K562 (cell line): ENCODE results near the gene STK16. TPM values are rescaled to one million over a fixed set of nuclear protein-coding genes. Genes with fewer than 3 reads are reported as not detected.
A peak's percentile ranks its signal among the peaks of the same experiment; 100 is the strongest.

ENCODE experiments used
- ATAC-seq: fragments of 200-7000 bp; cut with Tn5 transposase; 3 replicates; pipeline ENCODE4 v1.9.1; 2020; ENCODE audit warnings: moderate library complexity
- BruUV-seq: library from RNA; stranded (reverse); fragments of 400-500 nt; replicated peaks from 2 replicates; lab custom pipeline; 2021; lab: Mats Ljungman, UMichigan
- CTCF ChIA-PET: fragments of 300-600 bp; formaldehyde crosslinking; extraction: SDS; loops from one replicate; lab custom pipeline; 2021; ENCODE audit warnings: low intra/inter-chr PET ratio; lab: Yijun Ruan, JAX
- POLR2A ChIA-PET: fragments of 300-600, 350-650 bp; sonication (Branson Sonifier 250); formaldehyde crosslinking; extraction: SDS; loops from one replicate; lab custom pipeline; 2021; ENCODE audit warnings: antibody characterized with exemption, inconsistent platforms; lab: Yijun Ruan, JAX
- DNase-seq, 4 experiments: peaks; one replicate each; pipeline versions ENCODE4 v3.0.0 to v3.0.0-alpha.2; 2011 to 2018; ENCODE audit warnings: low spot score in 3 of 4, mixed read lengths in 3 of 4; ENCODE audit errors: extremely low read depth in 1 of 4
- FAIRE-seq: peaks from 2 replicates; lab custom pipeline; 2011; peaks lifted over from hg19 to GRCh38; lab: Jason Lieb, UNC
- H2AFZ ChIP-seq: 2 replicates; pipeline ENCODE4 v1.6.0; 2011; ENCODE audit warnings: low read depth, low read length, control low read depth, inconsistent platforms
- H3K27ac ChIP-seq: fragments of 200-600 bp; 3 replicates; pipeline ENCODE4 v1.8.0; 2011; ENCODE audit warnings: low read depth, mild to moderate bottlenecking, control low read depth, inconsistent platforms, low read length, moderate library complexity, mixed read lengths; ENCODE audit errors: extremely low read depth
- H3K27me3 ChIP-seq, 2 experiments: fragments of 300-600 bp in 1 of 2; 2 replicates in 1 of 2; 3 replicates in 1 of 2; pipeline versions ENCODE4 v1.6.0 to v1.8.0; 2011; ENCODE audit warnings: inconsistent platforms in 2 of 2, low read length in 2 of 2, mild to moderate bottlenecking in 1 of 2, mixed read lengths in 1 of 2, moderate library complexity in 1 of 2; ENCODE audit not compliant: control insufficient read depth in 2 of 2, insufficient read depth in 2 of 2
- H3K36me3 ChIP-seq: fragments of 300-600 bp; 3 replicates; pipeline ENCODE4 v1.8.0; 2011; ENCODE audit warnings: mild to moderate bottlenecking, low read length, inconsistent platforms; ENCODE audit not compliant: control insufficient read depth, insufficient read depth
- H3K4me1 ChIP-seq, 2 experiments: fragments of 200-600 bp in 1 of 2; replicated peaks in 1 of 2; 2 replicates in 1 of 2; 3 replicates in 1 of 2; pipeline versions ENCODE4 v1.5.1 to v1.8.0; 2011; ENCODE audit warnings: inconsistent platforms in 2 of 2, low read length in 2 of 2, mild to moderate bottlenecking in 1 of 2, mixed read lengths in 1 of 2, moderate library complexity in 1 of 2; ENCODE audit not compliant: control insufficient read depth in 2 of 2, insufficient read depth in 2 of 2
- H3K4me2 ChIP-seq: 2 replicates; pipeline ENCODE4 v1.6.1; 2011; ENCODE audit warnings: low read length, control low read depth, inconsistent platforms, mixed read lengths; ENCODE audit not compliant: insufficient read depth
- H3K4me3 ChIP-seq: fragments of 200-600 bp; sonication (generic), shearing (Covaris generic); 2 replicates; pipeline ENCODE4 v1.5.1; 2016; ENCODE audit warnings: control low read depth, inconsistent platforms
- H3K79me2 ChIP-seq: fragments of 200-600 bp; 3 replicates; pipeline ENCODE4 v1.8.0; 2011; ENCODE audit warnings: low read length, inconsistent platforms; ENCODE audit not compliant: control insufficient read depth, insufficient read depth
- H3K9ac ChIP-seq, 2 experiments: 2 replicates each; pipeline versions ENCODE4 v1.6.0 to v1.6.1; 2011; ENCODE audit warnings: low read depth in 2 of 2, low read length in 2 of 2, control low read depth in 1 of 2, inconsistent platforms in 1 of 2, mild to moderate bottlenecking in 1 of 2, mixed read lengths in 1 of 2; ENCODE audit not compliant: insufficient read depth in 1 of 2
- H3K9me1 ChIP-seq: one replicate; pipeline ENCODE4 v1.6.0; 2011; ENCODE audit warnings: inconsistent platforms, mild to moderate bottlenecking, low read length, moderate library complexity; ENCODE audit not compliant: control insufficient read depth, insufficient read depth
- H3K9me3 ChIP-seq: replicated peaks from 2 replicates; pipeline ENCODE4 v1.5.1; 2011; ENCODE audit warnings: low read depth, low read length, inconsistent platforms; ENCODE audit not compliant: control insufficient read depth, insufficient read depth
- H4K20me1 ChIP-seq: replicated peaks from 2 replicates; pipeline ENCODE4 v1.6.1; 2011; ENCODE audit warnings: low read length, inconsistent platforms, mixed read lengths; ENCODE audit not compliant: control insufficient read depth, insufficient read depth
- FOSL1 ChIP-seq: fragments of 200-800 bp; sonication (Bioruptor generic); conservative IDR thresholded peaks from 2 replicates; pipeline ENCODE4 v1.6.1; 2016; ENCODE audit warnings: missing genetic modification characterization, missing compliant biosample characterization
- ILF3 ChIP-seq: fragments of 450-650 bp; IDR thresholded peaks from 2 replicates; pipeline ENCODE4 v1.6.1; 2018; ENCODE audit warnings: antibody characterized with exemption, mild to moderate bottlenecking, moderate library complexity, borderline replicate concordance
- KLF6 ChIP-seq: fragments of 250-450 bp; sonication (Bioruptor Pico); IDR thresholded peaks from 2 replicates; pipeline ENCODE4 v1.4.0; 2020; ENCODE audit warnings: mild to moderate bottlenecking, moderate library complexity, borderline replicate concordance
- L3MBTL2 ChIP-seq: fragments of 450-650 bp; IDR thresholded peaks from 2 replicates; pipeline ENCODE4 v1.6.1; 2016; ENCODE audit warnings: mild to moderate bottlenecking, moderate library complexity
- MECOM ChIP-seq: fragments of 250-450 bp; sonication (Bioruptor Pico); IDR thresholded peaks from 2 replicates; pipeline ENCODE4 v1.8.0; 2022; ENCODE audit warnings: inconsistent platforms
- ZNF551 ChIP-seq: fragments of 250-450 bp; sonication (Bioruptor Pico); IDR thresholded peaks from 2 replicates; pipeline ENCODE4 v1.5.0; 2021; ENCODE audit warnings: mild to moderate bottlenecking, moderate library complexity
- WGBS: fragments of 100-300 bp; shearing (Covaris generic); methylation state at CpG from one replicate; pipeline ENCODE4 v1.1.6; 2016; ENCODE audit warnings: low coverage, mixed read lengths; ENCODE audit not compliant: insufficient coverage; ENCODE audit errors: missing lambda C conversion rate; 5-methylcytosine and 5-hydroxymethylcytosine counted together
- in situ Hi-C: fragments of 300-500 bp; cut with MboI; formaldehyde crosslinking; loops from 4 replicates; pipeline ENCODE4 v1.15.0; 2018; ENCODE audit warnings: inconsistent platforms, mixed read lengths
- intact Hi-C: fragments of 100-400 bp; cut with micrococcal nuclease; formaldehyde crosslinking; loops from 2 replicates; pipeline ENCODE4 v1.14.2; 2022
- polyA plus RNA-seq, 8 experiments: library from polyadenylated mRNA; depleted of rRNA in 4 of 8; stranded (reverse) in 5 of 8; unstranded in 3 of 8; fragments of >200 nt; fragmentation: Nextera tagmentation in 2 of 8; fragmentation: Illumina TruSeq in 1 of 8; extraction: Ambion mirVana in 2 of 8; extraction: Trizol in 1 of 8; gene quantifications; 2 replicates each; pipeline versions ENCODE4 v1.2.1 to v1.2.3, GENCODE V29; 2011 to 2014; ENCODE audit warnings: inconsistent platforms in 1 of 8, missing spikeins in 1 of 8
- total RNA-seq, 7 experiments: library from RNA; depleted of rRNA in 6 of 7; stranded (reverse); fragments of >200 nt in 6 of 7; fragmentation: Illumina TruSeq in 2 of 7; extraction: Trizol in 2 of 7; gene quantifications; 2 replicates each; pipeline versions ENCODE4 v1.2.1 to v1.2.3, GENCODE V29; 2011 to 2021; ENCODE audit warnings: low replicate concordance in 1 of 7
- TF ChIP-seq, protein P1 (sequence below): fragments of 250-450 bp; sonication (Bioruptor Pico); IDR thresholded peaks from 2 replicates; pipeline ENCODE4 v1.6.1; 2021; ENCODE audit warnings: mild to moderate bottlenecking
- TF ChIP-seq, protein P2 (sequence below): sonication (generic); formaldehyde crosslinking; IDR thresholded peaks from 2 replicates; pipeline ENCODE4 v1.8.1; 2023; ENCODE audit warnings: mild to moderate bottlenecking, missing genetic modification reagents, moderate library complexity

Gene STK16
- total and polyA plus RNA-seq, 9 of the 15 experiments (the other 6 are each of a cell fraction or from before 2014, with no cell fraction given): 5.4 to 36.2 (median 17.8) TPM

DNA sequence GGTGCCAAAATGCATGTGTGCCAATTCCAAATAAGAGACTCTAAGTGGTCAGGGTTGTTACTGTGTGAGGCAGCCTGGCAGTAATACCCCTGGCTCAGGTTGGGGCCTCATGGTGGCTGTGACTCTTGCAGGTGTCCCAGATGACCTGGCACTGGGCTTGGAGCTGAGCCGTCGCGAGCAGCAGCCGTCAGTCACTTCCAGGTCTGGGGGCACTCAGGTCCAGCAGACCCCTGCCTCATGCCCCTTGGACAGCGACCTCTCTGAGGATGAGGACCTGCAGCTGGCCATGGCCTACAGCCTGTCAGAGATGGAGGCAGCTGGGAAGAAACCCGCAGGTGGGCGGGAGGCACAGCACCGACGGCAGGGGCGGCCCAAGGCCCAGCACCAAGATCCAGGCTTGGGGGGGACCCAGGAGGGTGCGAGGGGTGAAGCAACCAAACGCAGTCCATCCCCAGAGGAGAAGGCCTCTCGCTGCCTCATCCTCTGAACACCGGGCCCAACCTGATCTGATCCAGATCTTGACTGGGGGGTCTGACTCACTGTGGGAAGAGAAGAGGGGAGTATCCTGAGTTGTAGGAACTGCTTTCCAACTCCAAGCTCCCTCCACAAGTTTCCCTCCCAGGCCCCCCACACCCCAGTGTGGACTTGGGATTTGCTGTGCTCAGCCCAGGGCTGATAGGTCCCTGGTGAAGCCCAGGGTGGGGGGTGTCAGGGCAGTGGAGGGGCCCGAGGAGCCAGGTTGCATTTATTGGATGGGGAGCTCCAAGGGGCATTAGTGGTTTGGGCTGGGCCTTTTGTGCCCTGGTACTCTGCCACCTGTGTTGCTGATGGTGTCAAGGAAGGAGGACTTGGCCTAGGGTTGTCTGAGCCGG lies 39.5 kb downstream of the STK16 start:
- Histone ChIP-seq H3K27me3 (no peaks in the 10 kb centered on the region), H3K4me3 (no peak overlapping the region), H4K20me1 (no peaks in the 10 kb centered on the region), H2AFZ (no peak overlapping the region), H3K36me3 (no peaks in the 10 kb centered on the region), H3K9me1 (peaks cover 5% of the 10 kb centered on the region), H3K27ac (no peak overlapping the region), H3K9me3 (no peaks in the 10 kb centered on the region), H3K79me2 (no peaks in the 10 kb centered on the region), H3K4me2 (no peak overlapping the region), H3K9ac (peak overlapping the region in 1 of 2 experiments; percentile 65; a peak in 2 of 4 replicates), H3K4me1 (peaks cover 54 to 77% of the 10 kb centered on the region in 2 experiments)
- no peak for FAIRE-seq
- DNase-seq: no peak
- BruUV-seq: no TSS peak
- 81% methylated on average over 7 of the region's 16 CpGs for WGBS
- in situ Hi-C loops (no loop called here), intact Hi-C loops (no loop called here)
- ATAC-seq: no peak
- CTCF ChIA-PET: no interaction called here
- POLR2A ChIA-PET: interaction anchor here (1.4 kb wide), 1 partner anchor 10 kb away, joined by 5 read pairs; no protein-coding TSS in a partner anchor
- TF ChIP-seq KLF6 (CRISPR knock-in tag): no peak
- TF ChIP-seq, protein P1, sequence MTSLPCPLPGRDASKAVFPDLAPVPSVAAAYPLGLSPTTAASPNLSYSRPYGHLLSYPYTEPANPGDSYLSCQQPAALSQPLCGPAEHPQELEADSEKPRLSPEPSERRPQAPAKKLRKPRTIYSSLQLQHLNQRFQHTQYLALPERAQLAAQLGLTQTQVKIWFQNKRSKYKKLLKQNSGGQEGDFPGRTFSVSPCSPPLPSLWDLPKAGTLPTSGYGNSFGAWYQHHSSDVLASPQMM (CRISPR knock-in tag): no peak
- no peak for TF ChIP-seq FOSL1
- TF ChIP-seq ZNF551 (CRISPR knock-in tag): no peak
- TF ChIP-seq, protein P2, sequence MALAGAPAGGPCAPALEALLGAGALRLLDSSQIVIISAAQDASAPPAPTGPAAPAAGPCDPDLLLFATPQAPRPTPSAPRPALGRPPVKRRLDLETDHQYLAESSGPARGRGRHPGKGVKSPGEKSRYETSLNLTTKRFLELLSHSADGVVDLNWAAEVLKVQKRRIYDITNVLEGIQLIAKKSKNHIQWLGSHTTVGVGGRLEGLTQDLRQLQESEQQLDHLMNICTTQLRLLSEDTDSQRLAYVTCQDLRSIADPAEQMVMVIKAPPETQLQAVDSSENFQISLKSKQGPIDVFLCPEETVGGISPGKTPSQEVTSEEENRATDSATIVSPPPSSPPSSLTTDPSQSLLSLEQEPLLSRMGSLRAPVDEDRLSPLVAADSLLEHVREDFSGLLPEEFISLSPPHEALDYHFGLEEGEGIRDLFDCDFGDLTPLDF (CRISPR knock-in tag): no peak
- TF ChIP-seq ILF3: no peak
- TF ChIP-seq L3MBTL2: no peak
- no peak for TF ChIP-seq MECOM (CRISPR knock-in tag)
